ENCODE data around the gene LKAAEAR1. TPM values are rescaled to one million over a fixed set of nuclear protein-coding genes. Genes with fewer than 3 reads are reported as not detected.

LKAAEAR1 gene
- total and polyA plus RNA-seq, 2 experiments from 2014 or later = 1.2 TPM; not detected in 1

- no peaks in the 10 kb centered on the region for H3K9me3 ChIP-seq (ENCODE audit: low read depth)
- no peak overlapping the region for H3K4me3 ChIP-seq
- no peak for TF ChIP-seq EZH2 (IDR thresholded peaks at IDR 0.05; ENCODE audit: borderline replicate concordance)
- TF ChIP-seq CTCF (IDR thresholded peaks at IDR 0.05; ENCODE audit: poor library complexity) = no peak
- TF ChIP-seq EZH2phosphoT487 (IDR thresholded peaks at IDR 0.05; ENCODE audit: low read depth, severe bottlenecking, unreplicated experiment) = no peak
- H3K27me3 ChIP-seq = no peaks in the 10 kb centered on the region
- H3K9me2 ChIP-seq (replicated peaks; ENCODE audit: insufficient read depth) = no peaks in the 10 kb centered on the region
- peak overlapping the region; percentile 74 for H2AFZ ChIP-seq
- H3K79me2 ChIP-seq = peaks cover 12% of the 10 kb centered on the region
- peak overlapping the region; percentile 93 for H3K27ac ChIP-seq
- no peaks in the 10 kb centered on the region for H3K36me3 ChIP-seq (replicated peaks; ENCODE audit: insufficient read depth, low read depth)
- 74% methylated on average over 5 of the region's 5 CpGs for WGBS (ENCODE audit: low lambda C conversion rate, missing lambda C conversion rate)
- DNase-seq (ENCODE audit: low spot score) = no peak
- H3K4me2 ChIP-seq = peak overlapping the region; percentile 86
- H3K4me1 ChIP-seq (ENCODE audit: insufficient read depth) = peaks cover 17% of the 10 kb centered on the region
- no peaks in the 10 kb centered on the region for H4K20me1 ChIP-seq (ENCODE audit: insufficient read depth, poor library complexity, severe bottlenecking)
Measured at GRCh38 chr20:64062276-64062595, 22.0 kb downstream of the LKAAEAR1 start.

- no peak overlapping the region for H3K4me2 ChIP-seq
- no peaks in the 10 kb centered on the region for H4K20me1 ChIP-seq (ENCODE audit: insufficient read depth, poor library complexity, severe bottlenecking)
- no peak overlapping the region for H3K27ac ChIP-seq
- TF ChIP-seq EZH2 (IDR thresholded peaks at IDR 0.05; ENCODE audit: borderline replicate concordance) (no peak), EZH2phosphoT487 (IDR thresholded peaks at IDR 0.05; ENCODE audit: low read depth, severe bottlenecking, unreplicated experiment) (no peak), CTCF (IDR thresholded peaks at IDR 0.05; ENCODE audit: poor library complexity) (no peak)
- 81% methylated on average over 12 of the region's 12 CpGs for WGBS (ENCODE audit: low lambda C conversion rate, missing lambda C conversion rate)
- no peak for DNase-seq (ENCODE audit: low spot score)
- H3K9me3 ChIP-seq (ENCODE audit: low read depth) = no peaks in the 10 kb centered on the region
- no peak overlapping the region for H3K4me3 ChIP-seq
- H3K27me3 ChIP-seq = no peaks in the 10 kb centered on the region
- no peak overlapping the region for H2AFZ ChIP-seq
- H3K36me3 ChIP-seq (replicated peaks; ENCODE audit: insufficient read depth, low read depth) = no peaks in the 10 kb centered on the region
- H3K79me2 ChIP-seq = peaks cover 3% of the 10 kb centered on the region
- H3K4me1 ChIP-seq (ENCODE audit: insufficient read depth) = peaks cover 27% of the 10 kb centered on the region
- no peaks in the 10 kb centered on the region for H3K9me2 ChIP-seq (replicated peaks; ENCODE audit: insufficient read depth)
Measured at GRCh38 chr20:64058536-64058935, 25.7 kb downstream of the LKAAEAR1 start.

GRCh38 chr20:64057628-64058498 lies 26.3 kb downstream of the LKAAEAR1 start:
- Histone ChIP-seq H3K27me3 (no peaks in the 10 kb centered on the region), H3K27ac (no peak overlapping the region), H3K9me3 (ENCODE audit: low read depth) (no peaks in the 10 kb centered on the region), H2AFZ (no peak overlapping the region), H3K4me3 (no peak overlapping the region), H3K4me1 (ENCODE audit: insufficient read depth) (peaks cover 27% of the 10 kb centered on the region), H3K79me2 (no peaks in the 10 kb centered on the region), H4K20me1 (ENCODE audit: insufficient read depth, poor library complexity, severe bottlenecking) (no peaks in the 10 kb centered on the region), H3K36me3 (replicated peaks; ENCODE audit: insufficient read depth, low read depth) (no peaks in the 10 kb centered on the region), H3K4me2 (no peak overlapping the region), H3K9me2 (replicated peaks; ENCODE audit: insufficient read depth) (no peaks in the 10 kb centered on the region)
- TF ChIP-seq EZH2phosphoT487 (IDR thresholded peaks at IDR 0.05; ENCODE audit: low read depth, severe bottlenecking, unreplicated experiment) = no peak
- TF ChIP-seq CTCF (IDR thresholded peaks at IDR 0.05; ENCODE audit: poor library complexity) = peak; percentile 79
- DNase-seq (ENCODE audit: low spot score) = peak; percentile 87
- WGBS (ENCODE audit: low lambda C conversion rate, missing lambda C conversion rate) = 39% methylated on average over 32 of the region's 33 CpGs

Measured in hepatocyte (in vitro differentiated cells).